Cardiac fibroblast (primary cell): ENCODE measurements around the gene SPEG.

ENCODE experiments used
- DNase-seq, 2 donors: peaks; one replicate each; pipeline versions ENCODE4 v3.0.0 to v3.0.0-alpha.2; 2010; ENCODE audit warnings: low read depth in 2 of 2
- H3K4me3 ChIP-seq, 2 donors: replicated peaks in 1 of 2; 1 replicate in 1 of 2; 2 replicates in 1 of 2; pipeline ENCODE4 v1.5.1; 2011; ENCODE audit warnings: low read depth in 2 of 2, low read length in 2 of 2, mild to moderate bottlenecking in 2 of 2, moderate library complexity in 1 of 2
- CTCF ChIP-seq: IDR thresholded peaks from one replicate; pipeline ENCODE4 v1.5.1; 2011; ENCODE audit warnings: low read depth, mild to moderate bottlenecking, low read length, inconsistent platforms

The SPEG gene

GRCh38 chr2:219547621-219548020 lies 113.0 kb downstream of the SPEG start:
- no peak overlapping the region for H3K4me3 ChIP-seq
- TF ChIP-seq CTCF: no peak
- DNase-seq: no peak
